ENCODE results near the gene ATP6V1G1. TPM values are rescaled to one million over a fixed set of nuclear protein-coding genes. Genes with fewer than 3 reads are reported as not detected.
"Not testable (repeated sequence)": the region's sequence is repeated elsewhere in the genome, so short reads cannot be mapped to it uniquely, and the experiment has no call there.

Gene ATP6V1G1
- polyA plus RNA-seq (2013, experiment 1 of 2; ENCODE audit: insufficient read length), result 80.9 TPM
- polyA plus RNA-seq (2013, experiment 2 of 2; ENCODE audit: insufficient read length), result 80.1 TPM

GRCh38 chr9:114587345-114588202 is at the start of gene ATP6V1G1:
ATP6V1G1 (plus strand) TSS chr9:114587769; CDS start chr9:114587839, 70 bp downstream.
- peak; percentile 99 for DNase-seq

GRCh38 chr9:114538241-114538640 is 49.3 kb upstream of the ATP6V1G1 start:
- no peak for DNase-seq

GRCh38 chr9:114539701-114540380 is 47.7 kb upstream of the ATP6V1G1 start:
- no peak for DNase-seq

- no peak for DNase-seq
These were observed 42.5 kb upstream of the ATP6V1G1 start for GRCh38 chr9:114545055-114545454.

GRCh38 chr9:114546851-114547250 is 40.7 kb upstream of the ATP6V1G1 start:
- DNase-seq, result no peak

GRCh38 chr9:114549697-114550330 is 37.8 kb upstream of the ATP6V1G1 start:
- peak; percentile 29 for DNase-seq

GRCh38 chr9:114551750-114552685 is 35.6 kb upstream of the ATP6V1G1 start:
- DNase-seq, result peak; percentile 93

GRCh38 chr9:114552706-114553105 is 34.9 kb upstream of the ATP6V1G1 start:
- DNase-seq, result no peak

GRCh38 chr9:114553202-114553601 is 34.4 kb upstream of the ATP6V1G1 start:
- DNase-seq, result no peak

GRCh38 chr9:114555696-114556095 is 31.9 kb upstream of the ATP6V1G1 start:
- DNase-seq, result no peak

GRCh38 chr9:114558027-114558675 is 29.4 kb upstream of the ATP6V1G1 start:
- DNase-seq, result no peak

GRCh38 chr9:114559830-114560513 is 27.6 kb upstream of the ATP6V1G1 start:
- no peak for DNase-seq

GRCh38 chr9:114560956-114561355 is 26.6 kb upstream of the ATP6V1G1 start:
- DNase-seq, result no peak

- no peak for DNase-seq
These were observed 25.8 kb upstream of the ATP6V1G1 start for GRCh38 chr9:114561771-114562170.

- DNase-seq, result no peak
These were observed 22.4 kb upstream of the ATP6V1G1 start for GRCh38 chr9:114565204-114565603.

- no peak for DNase-seq
These were observed 16.8 kb upstream of the ATP6V1G1 start for GRCh38 chr9:114570742-114571141.

- DNase-seq, result no peak
These were observed 16.2 kb upstream of the ATP6V1G1 start for GRCh38 chr9:114571391-114571790.

- no peak for DNase-seq
These were observed 15.4 kb upstream of the ATP6V1G1 start for GRCh38 chr9:114572199-114572598.

GRCh38 chr9:114574438-114574837 is 13.1 kb upstream of the ATP6V1G1 start:
- no peak for DNase-seq

GRCh38 chr9:114576779-114577178 is 10.8 kb upstream of the ATP6V1G1 start:
- not testable (repeated sequence) for DNase-seq

GRCh38 chr9:114578134-114578533 is 9.4 kb upstream of the ATP6V1G1 start:
- DNase-seq, result not testable (repeated sequence)
